Measurements from ENCODE around the gene HS1BP3.
A peak's percentile ranks its signal among the peaks of the same experiment; 100 is the strongest.

DNA sequence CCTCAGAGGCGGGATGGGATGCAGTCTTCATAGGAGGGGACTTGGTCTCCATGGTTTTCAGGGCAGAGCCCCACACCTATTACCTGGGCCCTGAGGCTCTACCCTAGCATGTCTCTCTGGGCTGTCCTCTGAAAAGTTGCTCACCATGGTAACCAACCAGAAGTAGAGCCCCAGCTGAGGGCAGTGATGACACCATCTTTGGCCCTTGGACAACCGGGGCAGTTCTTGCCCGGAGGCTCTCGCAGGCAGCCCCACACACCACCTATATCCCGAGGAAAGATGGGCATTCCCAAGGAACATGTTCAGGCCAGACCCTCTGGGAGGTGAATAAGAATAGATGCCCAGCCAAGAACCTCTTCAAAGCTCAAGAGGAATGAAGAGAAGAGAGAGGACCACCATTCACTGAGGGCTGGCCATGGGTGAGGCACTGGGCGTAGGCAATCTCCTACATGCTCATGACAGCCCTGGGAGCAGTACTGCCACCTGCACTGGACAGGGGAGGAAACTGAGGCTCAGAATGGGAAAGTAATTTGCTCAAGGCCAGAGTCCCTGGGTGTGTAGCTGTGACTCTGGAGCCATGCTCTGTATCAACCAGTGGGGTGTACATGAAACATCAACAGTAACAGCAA, 72.5 kb downstream of the HS1BP3 start:
- TF ChIP-seq, protein P1, sequence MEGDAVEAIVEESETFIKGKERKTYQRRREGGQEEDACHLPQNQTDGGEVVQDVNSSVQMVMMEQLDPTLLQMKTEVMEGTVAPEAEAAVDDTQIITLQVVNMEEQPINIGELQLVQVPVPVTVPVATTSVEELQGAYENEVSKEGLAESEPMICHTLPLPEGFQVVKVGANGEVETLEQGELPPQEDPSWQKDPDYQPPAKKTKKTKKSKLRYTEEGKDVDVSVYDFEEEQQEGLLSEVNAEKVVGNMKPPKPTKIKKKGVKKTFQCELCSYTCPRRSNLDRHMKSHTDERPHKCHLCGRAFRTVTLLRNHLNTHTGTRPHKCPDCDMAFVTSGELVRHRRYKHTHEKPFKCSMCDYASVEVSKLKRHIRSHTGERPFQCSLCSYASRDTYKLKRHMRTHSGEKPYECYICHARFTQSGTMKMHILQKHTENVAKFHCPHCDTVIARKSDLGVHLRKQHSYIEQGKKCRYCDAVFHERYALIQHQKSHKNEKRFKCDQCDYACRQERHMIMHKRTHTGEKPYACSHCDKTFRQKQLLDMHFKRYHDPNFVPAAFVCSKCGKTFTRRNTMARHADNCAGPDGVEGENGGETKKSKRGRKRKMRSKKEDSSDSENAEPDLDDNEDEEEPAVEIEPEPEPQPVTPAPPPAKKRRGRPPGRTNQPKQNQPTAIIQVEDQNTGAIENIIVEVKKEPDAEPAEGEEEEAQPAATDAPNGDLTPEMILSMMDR (IDR thresholded peaks at IDR 0.05): peak in 1 of 4 experiments; percentile 4
- no peak for TF ChIP-seq POLR2A (IDR thresholded peaks at IDR 0.05)
